ENCODE measurements around the gene SLC9B1.

SLC9B1 gene

GRCh38 chr4:103019308-103020124, at the start of gene SLC9B1:
TSS of gene SLC9B1 (minus strand) at chr4:103019705. CDS start at chr4:102991711, 27,994 bp downstream.
- DNase-seq, result peak; percentile 61

- no peak for DNase-seq
These were observed 48.5 kb upstream of the SLC9B1 start for GRCh38 chr4:103067841-103068547.

- no peak for DNase-seq
These were observed 41.1 kb upstream of the SLC9B1 start for GRCh38 chr4:103060453-103061148.

GRCh38 chr4:103054030-103054429, 34.5 kb upstream of the SLC9B1 start:
- DNase-seq, result no peak

GRCh38 chr4:103052779-103053178, 33.3 kb upstream of the SLC9B1 start:
- DNase-seq, result no peak

GRCh38 chr4:103052145-103052544, 32.6 kb upstream of the SLC9B1 start:
- no peak for DNase-seq

- DNase-seq, result no peak
These were observed 31.4 kb upstream of the SLC9B1 start for GRCh38 chr4:103050736-103051436.

GRCh38 chr4:103046416-103047290, 27.1 kb upstream of the SLC9B1 start:
- peak; percentile 11 for DNase-seq

- DNase-seq, result no peak
These were observed 24.7 kb upstream of the SLC9B1 start for GRCh38 chr4:103044183-103044582.

- no peak for DNase-seq
These were observed 16.7 kb upstream of the SLC9B1 start for GRCh38 chr4:103036169-103036568.

GRCh38 chr4:103032574-103032973, 13.1 kb upstream of the SLC9B1 start:
- DNase-seq, result no peak

GRCh38 chr4:103030791-103031190, 11.3 kb upstream of the SLC9B1 start:
- DNase-seq, result no peak

GRCh38 chr4:103029300-103029699, 9.8 kb upstream of the SLC9B1 start:
- DNase-seq, result no peak

GRCh38 chr4:103026868-103027267, 7.4 kb upstream of the SLC9B1 start:
- DNase-seq, result no peak

- no peak for DNase-seq
These were observed 5.5 kb upstream of the SLC9B1 start for GRCh38 chr4:103024996-103025395.

- DNase-seq, result no peak
These were observed 1.6 kb upstream of the SLC9B1 start for GRCh38 chr4:103021120-103021519.

- DNase-seq, result no peak
These were observed 856 bp downstream of the SLC9B1 start for GRCh38 chr4:103018391-103019307.

- no peak for DNase-seq
These were observed 7.0 kb downstream of the SLC9B1 start for GRCh38 chr4:103012551-103012950.

GRCh38 chr4:103012060-103012459, 7.4 kb downstream of the SLC9B1 start:
- no peak for DNase-seq

GRCh38 chr4:103011378-103012025, 8.0 kb downstream of the SLC9B1 start:
- no peak for DNase-seq
